ENCODE results near the gene STAB2. TPM values are rescaled to one million over a fixed set of nuclear protein-coding genes. Genes with fewer than 3 reads are reported as not detected.
"Not testable (repeated sequence)": the region's sequence is repeated elsewhere in the genome, so short reads cannot be mapped to it uniquely, and the experiment has no call there.

STAB2 gene
- total RNA-seq, 1 donor from 2014 or later: 7.8 TPM

DNA sequence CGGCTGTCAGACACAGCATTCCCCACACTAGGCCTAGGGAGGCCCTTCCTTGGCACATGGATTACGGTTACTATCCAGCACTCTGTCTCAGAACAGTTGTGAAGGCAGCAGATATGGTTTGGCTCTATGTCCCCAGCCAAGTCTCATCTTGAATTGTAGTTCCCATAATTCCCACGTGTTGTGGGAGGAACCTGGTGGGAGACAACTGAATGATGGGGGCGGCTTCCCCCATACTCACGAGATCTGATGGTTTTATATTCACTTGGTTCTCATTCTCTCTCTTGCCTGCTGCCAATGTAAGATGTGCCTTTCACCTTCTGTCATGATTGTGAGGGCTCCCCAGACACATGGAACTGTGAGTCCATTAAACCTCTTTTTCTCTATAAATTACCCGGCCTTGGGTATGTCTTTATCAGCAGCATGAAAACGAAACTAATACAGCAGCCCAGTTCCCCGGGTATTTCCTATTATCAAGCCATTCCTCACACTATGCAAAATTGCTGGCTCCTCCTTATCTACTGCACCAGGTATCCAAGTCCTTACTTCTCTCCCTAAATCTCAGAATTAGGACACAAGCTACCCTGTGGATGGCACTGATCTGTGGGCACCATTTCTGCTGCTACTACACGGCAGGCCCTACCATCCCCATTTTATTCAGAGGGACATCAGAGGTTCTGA is 220.6 kb downstream of the STAB2 start:
- H3K27me3 ChIP-seq (ENCODE audit: control insufficient read depth in 3 of 3, insufficient read depth in 3 of 3, low read length in 3 of 3): no peaks in the 10 kb centered on the region
- H3K36me3 ChIP-seq (ENCODE audit: control insufficient read depth in 3 of 3, insufficient read depth in 3 of 3, low read length in 3 of 3): no peaks in the 10 kb centered on the region
- no peaks in the 10 kb centered on the region for H3K9me3 ChIP-seq (ENCODE audit: control insufficient read depth in 3 of 3, low read length in 3 of 3)
- no peak overlapping the region for H3K4me3 ChIP-seq (ENCODE audit: low read length in 3 of 3)
- peaks cover 12 to 18% (median 14%) of the 10 kb centered on the region in 3 donors for H3K4me1 ChIP-seq (ENCODE audit: control insufficient read depth in 3 of 3, insufficient read depth in 3 of 3, low read length in 3 of 3)
- no peak overlapping the region for H3K27ac ChIP-seq (ENCODE audit: low read depth, low read length)
- no peak overlapping the region for H3K9ac ChIP-seq (ENCODE audit: low read depth in 1 of 3, low read length in 3 of 3)

DNA sequence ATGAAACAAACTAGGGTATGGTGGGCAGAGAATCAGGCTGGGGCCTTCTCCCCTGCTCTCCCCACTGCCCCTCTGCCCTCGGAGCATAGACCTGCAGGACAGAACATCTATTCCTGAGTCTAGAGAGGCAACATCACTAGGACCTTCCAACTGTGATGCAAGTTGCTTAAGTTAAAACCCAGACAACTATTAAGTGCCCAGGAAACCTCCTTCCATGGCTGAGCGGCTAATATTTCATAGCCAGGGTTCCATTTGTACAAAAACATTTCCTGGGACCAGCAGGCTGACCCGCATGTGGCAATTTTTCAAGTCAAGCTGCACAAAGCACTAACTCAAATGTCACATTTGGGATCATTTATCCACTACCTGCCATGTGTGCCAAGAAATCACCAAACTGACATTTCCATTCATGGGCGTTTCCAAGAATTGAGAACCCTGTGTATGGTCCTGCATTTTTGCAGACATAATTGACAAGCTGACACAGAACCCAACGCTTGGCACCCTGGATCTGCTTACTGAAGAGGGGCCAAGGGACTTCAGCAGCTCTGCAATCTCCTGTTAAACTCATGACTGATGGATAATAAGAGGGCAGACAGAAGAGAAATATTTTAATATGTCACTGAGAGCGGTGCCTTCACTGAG is 221.3 kb downstream of the STAB2 start:
- Histone ChIP-seq H3K9me3 (ENCODE audit: control insufficient read depth in 3 of 3, low read length in 3 of 3) (no peaks in the 10 kb centered on the region), H3K4me3 (ENCODE audit: low read length in 3 of 3) (no peak overlapping the region), H3K9ac (ENCODE audit: low read depth in 1 of 3, low read length in 3 of 3) (no peak overlapping the region), H3K27ac (ENCODE audit: low read depth, low read length) (no peak overlapping the region), H3K36me3 (ENCODE audit: control insufficient read depth in 3 of 3, insufficient read depth in 3 of 3, low read length in 3 of 3) (no peaks in the 10 kb centered on the region), H3K27me3 (ENCODE audit: control insufficient read depth in 3 of 3, insufficient read depth in 3 of 3, low read length in 3 of 3) (no peaks in the 10 kb centered on the region), H3K4me1 (ENCODE audit: control insufficient read depth in 3 of 3, insufficient read depth in 3 of 3, low read length in 3 of 3) (peaks cover 12 to 15% (median 14%) of the 10 kb centered on the region in 3 donors)

DNA sequence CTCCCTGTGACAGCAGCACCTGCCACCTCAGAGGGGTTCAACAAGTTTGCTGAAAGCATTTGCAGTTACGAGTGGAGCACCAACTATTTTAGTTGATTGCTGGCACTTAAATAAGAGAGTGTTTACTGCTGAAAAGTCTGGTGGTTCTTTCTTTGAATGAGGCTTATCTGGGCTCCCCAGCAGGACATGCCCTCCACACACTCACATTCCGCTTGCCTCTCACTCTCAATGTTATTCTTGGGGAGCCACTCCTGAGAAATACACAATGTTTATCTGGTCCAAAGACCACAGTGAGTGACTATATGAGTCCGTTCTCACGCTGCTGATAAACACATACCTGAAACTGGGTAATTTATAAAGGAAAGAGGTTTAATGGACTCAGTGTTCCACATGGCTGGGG is 222.1 kb downstream of the STAB2 start:
- no peak overlapping the region for H3K9ac ChIP-seq (ENCODE audit: low read depth in 1 of 3, low read length in 3 of 3)
- H3K27me3 ChIP-seq (ENCODE audit: control insufficient read depth in 3 of 3, insufficient read depth in 3 of 3, low read length in 3 of 3): no peaks in the 10 kb centered on the region
- H3K9me3 ChIP-seq (ENCODE audit: control insufficient read depth in 3 of 3, low read length in 3 of 3): no peaks in the 10 kb centered on the region
- no peak overlapping the region for H3K27ac ChIP-seq (ENCODE audit: low read depth, low read length)
- H3K36me3 ChIP-seq (ENCODE audit: control insufficient read depth in 3 of 3, insufficient read depth in 3 of 3, low read length in 3 of 3): no peaks in the 10 kb centered on the region
- no peak overlapping the region for H3K4me3 ChIP-seq (ENCODE audit: low read length in 3 of 3)
- peaks cover 15 to 20% (median 19%) of the 10 kb centered on the region in 3 donors for H3K4me1 ChIP-seq (ENCODE audit: control insufficient read depth in 3 of 3, insufficient read depth in 3 of 3, low read length in 3 of 3)

DNA sequence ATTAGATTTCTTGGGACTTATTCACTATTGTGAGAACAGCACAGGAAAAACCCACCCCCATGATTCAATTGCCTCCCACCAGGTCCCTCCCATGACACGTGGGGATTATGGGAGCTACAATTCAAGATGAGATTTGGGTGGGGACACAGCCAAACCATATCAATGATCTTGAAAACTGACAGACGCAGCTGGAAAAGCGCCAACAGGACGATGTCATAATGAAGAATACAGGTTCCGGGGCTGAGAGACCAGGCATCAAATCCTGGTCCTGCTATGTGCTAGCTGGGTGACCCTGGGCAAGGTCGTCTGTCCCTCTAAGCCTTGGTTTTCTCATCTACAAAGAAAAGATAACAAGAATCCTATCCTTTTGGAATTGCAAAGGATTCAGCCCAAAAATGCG is 222.6 kb downstream of the STAB2 start:
- not testable (repeated sequence) for H3K9me3 ChIP-seq (ENCODE audit: control insufficient read depth in 3 of 3, low read length in 3 of 3); H3K4me3 ChIP-seq (ENCODE audit: low read length in 3 of 3); H3K36me3 ChIP-seq (ENCODE audit: control insufficient read depth in 3 of 3, insufficient read depth in 3 of 3, low read length in 3 of 3); H3K27ac ChIP-seq (ENCODE audit: low read depth, low read length); H3K9ac ChIP-seq (ENCODE audit: low read depth in 1 of 3, low read length in 3 of 3); H3K27me3 ChIP-seq (ENCODE audit: control insufficient read depth in 3 of 3, insufficient read depth in 3 of 3, low read length in 3 of 3)
- peaks cover 15 to 21% (median 20%) of the 10 kb centered on the region in 3 donors for H3K4me1 ChIP-seq (ENCODE audit: control insufficient read depth in 3 of 3, insufficient read depth in 3 of 3, low read length in 3 of 3)

DNA sequence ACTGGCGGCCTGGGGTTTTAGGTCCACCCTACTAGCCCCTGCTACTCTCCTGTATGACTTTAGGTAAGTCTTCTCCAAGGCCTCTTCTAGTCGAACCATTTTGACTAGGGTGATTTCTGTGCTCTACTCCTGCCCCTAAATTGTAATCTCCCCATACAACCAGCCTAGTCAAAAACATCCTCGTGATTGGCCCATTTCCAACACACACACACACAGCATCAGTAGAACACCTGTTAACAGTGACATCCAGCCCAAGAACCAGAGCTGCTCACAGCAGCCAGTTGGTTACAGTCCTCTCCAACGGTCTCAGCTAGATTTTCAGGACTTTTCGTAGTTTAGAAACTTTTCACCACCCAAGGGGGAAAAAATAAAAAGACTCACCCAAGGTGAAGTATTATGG is 223.0 kb downstream of the STAB2 start:
- H3K4me3 ChIP-seq (ENCODE audit: low read length in 3 of 3): no peak overlapping the region
- no peaks in the 10 kb centered on the region for H3K27me3 ChIP-seq (ENCODE audit: control insufficient read depth in 3 of 3, insufficient read depth in 3 of 3, low read length in 3 of 3)
- H3K4me1 ChIP-seq (ENCODE audit: control insufficient read depth in 3 of 3, insufficient read depth in 3 of 3, low read length in 3 of 3): peaks cover 15 to 21% (median 20%) of the 10 kb centered on the region in 3 donors
- H3K9ac ChIP-seq (ENCODE audit: low read depth in 1 of 3, low read length in 3 of 3): no peak overlapping the region
- H3K27ac ChIP-seq (ENCODE audit: low read depth, low read length): no peak overlapping the region
- H3K9me3 ChIP-seq (ENCODE audit: control insufficient read depth in 3 of 3, low read length in 3 of 3): no peaks in the 10 kb centered on the region
- no peaks in the 10 kb centered on the region for H3K36me3 ChIP-seq (ENCODE audit: control insufficient read depth in 3 of 3, insufficient read depth in 3 of 3, low read length in 3 of 3)

DNA sequence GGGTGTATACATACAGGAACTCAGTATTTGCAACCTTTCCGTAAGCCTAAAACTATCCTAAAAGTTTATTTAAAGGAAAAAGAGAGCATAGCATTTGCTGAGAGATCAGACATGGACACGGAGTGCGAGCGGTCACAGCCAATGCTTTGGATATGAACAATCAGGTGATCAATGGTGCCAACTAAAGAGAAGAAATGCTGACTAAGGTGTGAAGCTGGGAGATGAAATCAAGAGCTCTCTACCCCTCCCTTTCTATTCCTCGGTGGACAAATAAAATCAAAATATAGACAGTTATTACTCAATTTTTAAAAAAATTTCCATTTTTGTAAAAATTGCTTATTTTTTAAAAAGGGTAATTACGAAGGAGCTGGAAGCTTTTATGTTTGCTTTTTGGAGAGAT is 224.7 kb downstream of the STAB2 start:
- H3K27ac ChIP-seq (ENCODE audit: low read depth, low read length): no peak overlapping the region
- H3K27me3 ChIP-seq (ENCODE audit: control insufficient read depth in 3 of 3, insufficient read depth in 3 of 3, low read length in 3 of 3): no peaks in the 10 kb centered on the region
- no peak overlapping the region for H3K9ac ChIP-seq (ENCODE audit: low read depth in 1 of 3, low read length in 3 of 3)
- no peak overlapping the region for H3K4me3 ChIP-seq (ENCODE audit: low read length in 3 of 3)
- no peaks in the 10 kb centered on the region for H3K36me3 ChIP-seq (ENCODE audit: control insufficient read depth in 3 of 3, insufficient read depth in 3 of 3, low read length in 3 of 3)
- no peaks in the 10 kb centered on the region for H3K9me3 ChIP-seq (ENCODE audit: control insufficient read depth in 3 of 3, low read length in 3 of 3)
- peaks cover 14 to 21% (median 20%) of the 10 kb centered on the region in 3 donors for H3K4me1 ChIP-seq (ENCODE audit: control insufficient read depth in 3 of 3, insufficient read depth in 3 of 3, low read length in 3 of 3)

DNA sequence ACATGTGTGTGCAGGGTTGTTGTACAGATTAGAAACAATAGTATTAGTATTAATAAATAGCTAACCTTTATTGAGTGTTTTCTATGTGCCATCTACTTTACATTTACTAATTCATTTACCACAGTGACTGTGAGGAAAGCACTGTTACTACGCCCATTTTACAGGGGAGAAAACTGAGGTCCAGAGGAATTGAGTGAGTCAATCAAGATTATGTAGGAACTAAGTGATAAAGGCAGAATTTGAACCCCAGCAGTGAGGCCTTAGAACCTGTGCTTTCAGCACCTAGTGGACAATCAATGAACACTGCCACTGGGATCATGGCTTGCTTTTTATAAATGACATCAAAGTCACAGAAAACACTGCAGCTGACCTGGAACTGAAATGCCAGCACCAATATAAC is 225.7 kb downstream of the STAB2 start:
- no peak overlapping the region for H3K9ac ChIP-seq (ENCODE audit: low read depth in 1 of 3, low read length in 3 of 3)
- H3K27me3 ChIP-seq (ENCODE audit: control insufficient read depth in 3 of 3, insufficient read depth in 3 of 3, low read length in 3 of 3): no peaks in the 10 kb centered on the region
- H3K9me3 ChIP-seq (ENCODE audit: control insufficient read depth in 3 of 3, low read length in 3 of 3): no peaks in the 10 kb centered on the region
- H3K4me3 ChIP-seq (ENCODE audit: low read length in 3 of 3): no peak overlapping the region
- peaks cover 10 to 15% (median 12%) of the 10 kb centered on the region in 3 donors for H3K4me1 ChIP-seq (ENCODE audit: control insufficient read depth in 3 of 3, insufficient read depth in 3 of 3, low read length in 3 of 3)
- no peaks in the 10 kb centered on the region for H3K36me3 ChIP-seq (ENCODE audit: control insufficient read depth in 3 of 3, insufficient read depth in 3 of 3, low read length in 3 of 3)
- H3K27ac ChIP-seq (ENCODE audit: low read depth, low read length): no peak overlapping the region

DNA sequence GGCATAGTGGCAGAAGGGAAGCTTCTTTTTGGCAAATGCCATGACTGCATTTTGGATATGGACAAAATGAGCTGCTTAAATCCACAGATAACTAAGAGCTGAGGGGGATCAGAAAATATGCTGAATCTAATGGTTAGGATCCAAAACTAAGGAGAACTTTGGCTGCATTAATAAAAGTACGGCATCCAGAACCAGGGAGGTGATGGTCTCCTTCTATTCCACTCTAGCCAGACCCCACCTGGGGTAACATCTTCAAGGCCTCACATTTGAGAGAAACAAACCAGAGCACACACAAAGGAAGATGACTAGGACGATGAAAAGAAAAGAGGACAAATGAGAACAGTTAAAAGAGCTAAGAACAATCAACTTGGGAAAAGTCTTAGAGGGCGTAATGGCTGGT is 226.4 kb downstream of the STAB2 start:
- H3K27me3 ChIP-seq (ENCODE audit: control insufficient read depth in 3 of 3, insufficient read depth in 3 of 3, low read length in 3 of 3): no peaks in the 10 kb centered on the region
- no peaks in the 10 kb centered on the region for H3K36me3 ChIP-seq (ENCODE audit: control insufficient read depth in 3 of 3, insufficient read depth in 3 of 3, low read length in 3 of 3)
- H3K4me1 ChIP-seq (ENCODE audit: control insufficient read depth in 3 of 3, insufficient read depth in 3 of 3, low read length in 3 of 3): peaks cover 4 to 10% (median 5%) of the 10 kb centered on the region in 3 donors
- H3K9me3 ChIP-seq (ENCODE audit: control insufficient read depth in 3 of 3, low read length in 3 of 3): no peaks in the 10 kb centered on the region
- no peak overlapping the region for H3K27ac ChIP-seq (ENCODE audit: low read depth, low read length)
- no peak overlapping the region for H3K4me3 ChIP-seq (ENCODE audit: low read length in 3 of 3)
- no peak overlapping the region for H3K9ac ChIP-seq (ENCODE audit: low read depth in 1 of 3, low read length in 3 of 3)

DNA sequence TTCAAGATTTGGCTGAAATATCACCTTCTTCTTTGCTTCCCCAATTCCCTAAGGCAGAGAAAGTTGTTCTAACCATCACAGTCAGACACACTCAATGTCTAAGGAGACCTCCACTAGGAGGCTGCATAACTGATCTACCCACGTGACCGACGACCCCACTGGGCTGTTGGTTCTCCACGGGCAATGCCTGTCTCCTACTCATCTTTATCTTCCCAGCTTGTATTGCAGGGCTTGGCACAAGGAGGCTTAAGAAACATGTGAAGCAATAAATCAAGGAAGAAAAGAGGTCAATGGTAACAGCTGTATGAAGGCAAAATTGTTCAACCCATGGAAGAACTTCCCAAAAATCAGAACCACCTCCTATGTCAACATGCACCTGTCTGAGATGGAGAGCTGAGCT is 226.9 kb downstream of the STAB2 start:
- Histone ChIP-seq H3K27me3 (ENCODE audit: control insufficient read depth in 3 of 3, insufficient read depth in 3 of 3, low read length in 3 of 3) (no peaks in the 10 kb centered on the region), H3K4me3 (ENCODE audit: low read length in 3 of 3) (no peak overlapping the region), H3K9ac (ENCODE audit: low read depth in 1 of 3, low read length in 3 of 3) (no peak overlapping the region), H3K4me1 (ENCODE audit: control insufficient read depth in 3 of 3, insufficient read depth in 3 of 3, low read length in 3 of 3) (peaks cover 5 to 6% (median 5%) of the 10 kb centered on the region in 3 donors), H3K9me3 (ENCODE audit: control insufficient read depth in 3 of 3, low read length in 3 of 3) (no peaks in the 10 kb centered on the region), H3K27ac (ENCODE audit: low read depth, low read length) (no peak overlapping the region), H3K36me3 (ENCODE audit: control insufficient read depth in 3 of 3, insufficient read depth in 3 of 3, low read length in 3 of 3) (no peaks in the 10 kb centered on the region)

DNA sequence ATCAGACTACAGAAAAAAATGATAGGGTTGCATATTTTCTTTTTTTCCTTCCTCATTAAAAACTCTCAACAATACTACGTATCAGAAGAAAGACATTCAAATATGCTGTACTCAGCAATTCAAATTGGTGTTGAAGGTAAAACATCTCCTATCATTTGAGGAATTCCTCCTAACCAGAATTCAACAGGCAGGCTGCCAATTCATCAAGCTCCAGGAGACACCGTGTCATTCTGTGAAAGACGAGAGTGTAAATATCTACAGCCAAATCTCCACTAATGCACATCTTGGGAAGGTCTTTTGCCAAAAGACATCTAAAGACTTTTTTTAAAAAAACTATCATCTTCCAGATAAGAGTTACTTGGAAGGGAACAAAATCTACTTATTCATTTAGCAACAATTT is 227.4 kb downstream of the STAB2 start:
- no peaks in the 10 kb centered on the region for H3K9me3 ChIP-seq (ENCODE audit: control insufficient read depth in 3 of 3, low read length in 3 of 3)
- H3K4me1 ChIP-seq (ENCODE audit: control insufficient read depth in 3 of 3, insufficient read depth in 3 of 3, low read length in 3 of 3): peaks cover 5 to 6% (median 6%) of the 10 kb centered on the region in 3 donors
- H3K36me3 ChIP-seq (ENCODE audit: control insufficient read depth in 3 of 3, insufficient read depth in 3 of 3, low read length in 3 of 3): no peaks in the 10 kb centered on the region
- H3K27me3 ChIP-seq (ENCODE audit: control insufficient read depth in 3 of 3, insufficient read depth in 3 of 3, low read length in 3 of 3): no peaks in the 10 kb centered on the region
- no peak overlapping the region for H3K4me3 ChIP-seq (ENCODE audit: low read length in 3 of 3)
- H3K9ac ChIP-seq (ENCODE audit: low read depth in 1 of 3, low read length in 3 of 3): no peak overlapping the region
- no peak overlapping the region for H3K27ac ChIP-seq (ENCODE audit: low read depth, low read length)

All from skeletal muscle tissue (tissue), 4 donors.